Body of pancreas (tissue), 4 donors: ENCODE data around the gene KRT83.

Source experiments
- POLR2A ChIP-seq, 3 donors: fragments of 450-650 bp; IDR thresholded peaks; one replicate each; pipeline ENCODE4 v1.6.1; 2016; ENCODE audit warnings: antibody characterized with exemption in 3 of 3, mild to moderate bottlenecking in 2 of 3
- TF ChIP-seq, protein P1 (sequence below), 7 experiments: fragments of 450-650 bp in 4 of 7; fragments of 200-600 bp in 3 of 7; sonication (generic) in 3 of 7; IDR thresholded peaks; one replicate each; pipeline ENCODE4 v1.5.1; 2016 to 2019; ENCODE audit warnings: antibody characterized with exemption in 7 of 7

DNA sequence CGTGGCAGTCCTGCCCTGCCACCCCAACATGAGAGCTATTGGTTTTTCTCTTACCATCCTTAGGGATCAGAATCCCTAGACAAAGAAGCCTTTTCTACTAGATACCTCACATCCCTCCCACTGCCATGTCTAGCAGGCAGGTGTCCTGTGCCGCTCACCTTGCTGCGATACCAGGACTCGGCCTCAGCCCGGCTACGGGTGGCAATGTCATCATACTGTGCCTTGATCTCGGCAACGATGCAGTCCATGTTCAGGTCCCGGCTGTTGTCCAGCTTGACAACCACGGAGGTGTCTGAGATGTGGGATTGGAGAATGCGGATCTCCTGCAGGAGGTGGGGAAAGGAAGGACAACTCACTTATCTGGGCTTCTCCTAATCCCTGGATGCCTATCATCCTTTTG, 4.5 kb downstream of the KRT83 start:
- no peak for TF ChIP-seq POLR2A (IDR thresholded peaks at IDR 0.05)
- TF ChIP-seq, protein P1, sequence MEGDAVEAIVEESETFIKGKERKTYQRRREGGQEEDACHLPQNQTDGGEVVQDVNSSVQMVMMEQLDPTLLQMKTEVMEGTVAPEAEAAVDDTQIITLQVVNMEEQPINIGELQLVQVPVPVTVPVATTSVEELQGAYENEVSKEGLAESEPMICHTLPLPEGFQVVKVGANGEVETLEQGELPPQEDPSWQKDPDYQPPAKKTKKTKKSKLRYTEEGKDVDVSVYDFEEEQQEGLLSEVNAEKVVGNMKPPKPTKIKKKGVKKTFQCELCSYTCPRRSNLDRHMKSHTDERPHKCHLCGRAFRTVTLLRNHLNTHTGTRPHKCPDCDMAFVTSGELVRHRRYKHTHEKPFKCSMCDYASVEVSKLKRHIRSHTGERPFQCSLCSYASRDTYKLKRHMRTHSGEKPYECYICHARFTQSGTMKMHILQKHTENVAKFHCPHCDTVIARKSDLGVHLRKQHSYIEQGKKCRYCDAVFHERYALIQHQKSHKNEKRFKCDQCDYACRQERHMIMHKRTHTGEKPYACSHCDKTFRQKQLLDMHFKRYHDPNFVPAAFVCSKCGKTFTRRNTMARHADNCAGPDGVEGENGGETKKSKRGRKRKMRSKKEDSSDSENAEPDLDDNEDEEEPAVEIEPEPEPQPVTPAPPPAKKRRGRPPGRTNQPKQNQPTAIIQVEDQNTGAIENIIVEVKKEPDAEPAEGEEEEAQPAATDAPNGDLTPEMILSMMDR (IDR thresholded peaks at IDR 0.05), result no peak
